Lower leg skin (tissue), 4 donors: Measurements from ENCODE around the gene CEP112. TPM values are rescaled to one million over a fixed set of nuclear protein-coding genes. Genes with fewer than 3 reads are reported as not detected.

Experiments
- DNase-seq, 2 donors: peaks; one replicate each; pipeline ENCODE4 v3.0.0-alpha.2; 2019; ENCODE audit warnings: low spot score in 2 of 2
- H3K4me3 ChIP-seq: fragments of 200-600 bp; sonication (generic); 2 replicates; pipeline ENCODE4 v1.5.1; 2017; ENCODE audit warnings: mild to moderate bottlenecking, low read depth; ENCODE audit not compliant: poor library complexity, severe bottlenecking
- CTCF ChIP-seq, 3 donors: fragments of 450-650 bp; IDR thresholded peaks; one replicate each; pipeline ENCODE4 v1.5.1; 2016; ENCODE audit warnings: antibody characterized with exemption in 3 of 3, mild to moderate bottlenecking in 3 of 3, moderate library complexity in 2 of 3
- POLR2A ChIP-seq, 2 donors: fragments of 450-650 bp; IDR thresholded peaks; one replicate each; pipeline ENCODE4 v1.6.1; 2016 to 2017; ENCODE audit warnings: antibody characterized with exemption in 2 of 2, mild to moderate bottlenecking in 1 of 2, moderate library complexity in 1 of 2
- WGBS, 2 donors: methylation state at CpG; one replicate each; pipeline ENCODE4 v1.1.5; 2018; 5-methylcytosine and 5-hydroxymethylcytosine counted together
- intact Hi-C: fragments of 100-400 bp; cut with DNase I; formaldehyde crosslinking; loops from one replicate; pipeline ENCODE4 v1.15.0; 2023; ENCODE audit warnings: low total_unique reads
- total RNA-seq, 4 donors: library from RNA; depleted of rRNA; stranded (reverse); fragments of >200 nt; gene quantifications; one replicate each; pipeline ENCODE4 v1.1.0, GENCODE V29; 2016

Gene CEP112
- total RNA-seq, 4 donors from 2014 or later: 1.6 to 7.6 (median 3.6) TPM

DNA sequence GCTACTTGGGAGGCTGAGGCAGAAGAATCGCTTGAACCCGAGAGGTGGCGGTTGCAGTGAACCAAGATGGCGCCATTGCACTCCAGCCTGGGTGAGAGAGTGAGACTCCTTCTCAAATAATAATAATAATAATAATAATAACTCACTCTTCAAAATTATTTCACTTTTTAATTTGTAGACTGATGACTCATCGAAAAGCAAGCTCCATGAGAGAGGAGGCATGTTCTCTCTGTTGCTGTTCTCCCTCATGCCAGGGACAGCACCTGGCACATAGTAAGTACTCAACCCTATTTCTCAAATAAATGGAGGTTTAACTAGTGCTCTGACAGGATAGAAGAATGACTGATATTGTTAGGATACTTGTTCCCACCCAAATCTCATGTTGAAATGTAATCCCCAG, 265.3 kb downstream of the CEP112 start:
- no peak overlapping the region for H3K4me3 ChIP-seq
- no peak for DNase-seq
- TF ChIP-seq CTCF (IDR thresholded peaks at IDR 0.05) (no peak), POLR2A (IDR thresholded peaks at IDR 0.05) (no peak)
- intact Hi-C loops: no loop called here
- WGBS, 2 donors: 96% methylated on average over 5 of the region's 5 CpGs

DNA sequence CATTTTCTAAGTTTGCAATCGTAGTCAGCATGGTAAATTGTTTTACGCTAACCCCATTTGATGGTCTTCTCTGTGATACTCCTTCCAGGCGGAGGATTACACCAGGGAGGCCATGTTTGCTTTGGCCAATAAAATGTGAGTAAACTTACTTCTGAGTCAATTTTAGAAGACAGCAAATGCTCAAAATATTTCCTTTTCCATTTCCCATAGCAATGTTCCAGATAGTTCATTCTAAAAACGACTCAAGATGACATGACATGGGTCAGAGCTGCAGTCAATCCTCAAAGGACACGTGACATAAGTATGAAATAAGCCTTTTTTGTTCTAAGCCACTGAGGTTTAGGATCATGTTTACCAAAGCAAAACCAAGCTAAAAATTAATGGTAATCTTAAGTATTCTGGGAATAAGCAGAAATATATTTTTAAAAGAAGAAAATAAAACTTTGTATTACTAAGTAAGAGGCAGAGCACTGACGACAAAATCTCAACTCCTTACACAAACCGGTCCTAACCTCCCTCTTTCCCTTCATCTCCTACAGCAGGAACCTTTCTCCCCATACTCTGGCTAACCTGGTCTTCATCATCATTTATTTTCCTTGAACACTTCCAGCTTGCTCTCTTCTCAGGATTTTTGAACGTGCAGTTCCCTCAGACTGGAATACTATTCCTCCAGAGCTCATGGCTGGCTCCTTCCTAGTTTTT, 266.2 kb downstream of the CEP112 start:
- TF ChIP-seq POLR2A (IDR thresholded peaks at IDR 0.05) (no peak), CTCF (IDR thresholded peaks at IDR 0.05) (no peak)
- WGBS, 2 donors: 75 to 85% methylated on average over 8 of the region's 8 CpGs
- no peak overlapping the region for H3K4me3 ChIP-seq
- DNase-seq: no peak
- intact Hi-C loops: no loop called here

DNA sequence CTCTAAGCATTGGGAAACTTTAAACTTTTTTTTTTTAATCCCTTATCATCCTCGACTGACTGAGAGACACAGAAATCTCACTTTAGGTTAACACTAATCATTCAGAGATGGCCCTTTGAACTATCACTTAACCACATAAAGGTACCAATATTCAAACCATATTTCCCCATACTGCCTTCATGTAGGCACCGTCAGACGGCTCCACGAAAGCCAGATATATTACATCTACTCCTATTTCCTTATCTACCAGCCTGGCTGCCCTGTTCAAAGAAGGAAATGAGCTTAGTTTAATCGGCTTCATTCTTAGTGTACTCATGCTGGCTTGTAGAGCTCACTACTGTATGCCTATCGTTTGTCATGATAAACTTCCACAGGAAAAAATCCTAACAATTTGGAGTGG, 270.9 kb downstream of the CEP112 start:
- no peak for DNase-seq
- WGBS, 2 donors: 72 to 79% methylated on average over 6 of the region's 6 CpGs
- intact Hi-C loops: no loop called here
- H3K4me3 ChIP-seq: no peak overlapping the region
- TF ChIP-seq POLR2A (IDR thresholded peaks at IDR 0.05) (no peak), CTCF (IDR thresholded peaks at IDR 0.05) (no peak)

- H3K4me3 ChIP-seq: no peak overlapping the region
- intact Hi-C loops: no loop called here
- WGBS, 2 donors: 46 to 55% methylated on average over 5 of the region's 5 CpGs
- no peak for DNase-seq
- TF ChIP-seq POLR2A (IDR thresholded peaks at IDR 0.05): no peak
These were observed 273.0 kb downstream of the CEP112 start for GRCh38 chr17:65918916-65919315.

DNA sequence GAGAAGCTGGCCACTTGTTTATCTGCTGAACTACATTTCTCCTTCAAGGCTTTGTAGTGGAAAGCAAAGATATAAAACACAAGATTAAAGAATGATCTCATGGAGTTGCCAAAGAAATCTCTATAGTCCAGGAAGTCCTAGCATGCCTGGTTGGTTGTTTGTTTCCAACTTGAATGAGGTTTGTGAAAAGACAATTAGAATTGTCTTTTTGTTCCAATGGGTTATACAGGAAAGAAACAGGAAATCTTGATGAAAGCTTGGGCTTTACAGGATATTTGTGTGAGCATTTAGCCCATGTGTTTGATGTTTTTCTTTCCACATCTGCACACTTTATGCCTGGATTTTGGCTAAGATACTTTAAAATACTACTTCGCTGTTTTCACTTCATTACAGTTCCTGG, 273.4 kb downstream of the CEP112 start:
- intact Hi-C loops: no loop called here
- 63 to 64% methylated on average over 1 of the region's 1 CpG for WGBS, 2 donors
- no peak for DNase-seq
- TF ChIP-seq POLR2A (IDR thresholded peaks at IDR 0.05): no peak
- no peak overlapping the region for H3K4me3 ChIP-seq

DNA sequence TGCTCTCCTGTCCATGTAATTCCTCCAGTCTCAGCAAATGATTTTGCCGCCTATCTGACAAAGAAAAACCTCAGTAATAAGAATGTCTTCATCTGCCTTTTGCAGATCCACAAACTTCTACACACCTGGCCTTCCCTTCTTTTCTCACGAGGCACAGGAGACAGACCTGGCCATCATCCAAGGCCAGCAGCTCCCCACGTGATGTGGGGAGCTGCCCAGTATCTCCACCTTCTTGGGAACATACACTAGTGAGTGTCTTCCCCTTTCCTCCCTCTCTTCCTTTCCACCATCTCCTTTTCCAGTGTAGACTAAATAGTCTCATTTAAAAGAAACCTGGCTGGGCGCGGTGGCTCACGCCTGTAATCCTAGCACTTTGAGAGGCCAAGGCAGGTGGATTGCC, 274.4 kb downstream of the CEP112 start:
- no peak for DNase-seq
- intact Hi-C loops: no loop called here
- H3K4me3 ChIP-seq: no peak overlapping the region
- TF ChIP-seq CTCF (IDR thresholded peaks at IDR 0.05) (no peak), POLR2A (IDR thresholded peaks at IDR 0.05) (no peak)
- 77 to 82% methylated on average over 6 of the region's 6 CpGs for WGBS, 2 donors

- no peak for DNase-seq
- intact Hi-C loops: no loop called here
- whole genome bisulfite sequencing, 2 donors: 90 to 91% methylated on average over 2 of the region's 2 CpGs
- no peak overlapping the region for H3K4me3 ChIP-seq
- no peak for TF ChIP-seq POLR2A (IDR thresholded peaks at IDR 0.05)
- TF ChIP-seq CTCF (IDR thresholded peaks at IDR 0.05): no peak
These were observed 275.5 kb downstream of the CEP112 start for GRCh38 chr17:65916425-65916824.
